Endothelial cell (in vitro differentiated cells): ENCODE results near the gene LMF1. TPM values are rescaled to one million over a fixed set of nuclear protein-coding genes. Genes with fewer than 3 reads are reported as not detected.

ENCODE experiments used
- DNase-seq: peaks from one replicate; pipeline ENCODE4 v3.0.0; 2021; ENCODE audit warnings: low spot score
- H3K27ac Mint-ChIP-seq: one replicate; pipeline ENCODE4 v1.8.0; 2021; ENCODE audit warnings: mixed read lengths, inconsistent platforms; ENCODE audit not compliant: unreplicated experiment
- H3K27me3 Mint-ChIP-seq: one replicate; pipeline ENCODE4 v1.8.0; 2021; ENCODE audit warnings: mild to moderate bottlenecking, moderate library complexity, mixed read lengths, inconsistent platforms; ENCODE audit not compliant: unreplicated experiment
- H3K36me3 Mint-ChIP-seq: one replicate; pipeline ENCODE4 v1.8.0; 2021; ENCODE audit warnings: mild to moderate bottlenecking, low read depth, mixed read lengths, inconsistent platforms; ENCODE audit not compliant: unreplicated experiment
- H3K4me1 Mint-ChIP-seq: one replicate; pipeline ENCODE4 v1.8.0; 2021; ENCODE audit warnings: mild to moderate bottlenecking, mixed read lengths, inconsistent platforms; ENCODE audit not compliant: unreplicated experiment
- H3K4me3 Mint-ChIP-seq: one replicate; pipeline ENCODE4 v1.8.0; 2021; ENCODE audit warnings: mild to moderate bottlenecking, mixed read lengths, inconsistent platforms; ENCODE audit not compliant: unreplicated experiment
- H3K9me3 Mint-ChIP-seq: one replicate; pipeline ENCODE4 v1.8.0; 2021; ENCODE audit warnings: mixed read lengths, inconsistent platforms; ENCODE audit not compliant: unreplicated experiment
- CTCF ChIP-seq: fragments of 200-600 bp; sonication (generic); IDR thresholded peaks from one replicate; pipeline ENCODE4 v1.5.0; 2021; ENCODE audit warnings: antibody characterized with exemption; ENCODE audit not compliant: unreplicated experiment
- total RNA-seq: library from RNA; stranded (reverse); fragmentation: NEBNext Ultra II Directional; extraction: Animal tissue kit (Norgen Biotek cat#: 25700); gene quantifications from one replicate; pipeline ENCODE4 v1.2.1, GENCODE V29; 2021; ENCODE audit not compliant: unreplicated experiment

LMF1 gene
- total RNA-seq, 1 donor from 2014 or later = 21.7 TPM

- H3K9me3 Mint-ChIP-seq = no peaks in the 10 kb centered on the region
- no peak for DNase-seq
- H3K36me3 Mint-ChIP-seq = no peaks in the 10 kb centered on the region
- H3K4me1 Mint-ChIP-seq = no peaks in the 10 kb centered on the region
- TF ChIP-seq CTCF = no peak
- H3K27me3 Mint-ChIP-seq = peaks cover 1% of the 10 kb centered on the region
- no peak overlapping the region for H3K4me3 Mint-ChIP-seq
- no peak overlapping the region for H3K27ac Mint-ChIP-seq
Observed at GRCh38 chr16:1002399-1003166, 31.8 kb upstream of the LMF1 start.

- no peak overlapping the region for H3K27ac Mint-ChIP-seq
- H3K9me3 Mint-ChIP-seq = no peaks in the 10 kb centered on the region
- no peak for DNase-seq
- peaks cover 2% of the 10 kb centered on the region for H3K36me3 Mint-ChIP-seq
- no peak overlapping the region for H3K4me3 Mint-ChIP-seq
- peaks cover 3% of the 10 kb centered on the region for H3K27me3 Mint-ChIP-seq
- H3K4me1 Mint-ChIP-seq = no peaks in the 10 kb centered on the region
- TF ChIP-seq CTCF = no peak
Observed at GRCh38 chr16:1001096-1001495, 30.3 kb upstream of the LMF1 start.

- H3K4me1 Mint-ChIP-seq = no peaks in the 10 kb centered on the region
- no peaks in the 10 kb centered on the region for H3K9me3 Mint-ChIP-seq
- peaks cover 3% of the 10 kb centered on the region for H3K27me3 Mint-ChIP-seq
- peaks cover 6% of the 10 kb centered on the region for H3K36me3 Mint-ChIP-seq
- H3K4me3 Mint-ChIP-seq = no peak overlapping the region
- H3K27ac Mint-ChIP-seq = no peak overlapping the region
- no peak for TF ChIP-seq CTCF
- no peak for DNase-seq
Observed at GRCh38 chr16:1000608-1001007, 29.8 kb upstream of the LMF1 start.

GRCh38 chr16:999677-1000076 lies 28.9 kb upstream of the LMF1 start:
- Mint-ChIP-seq H3K27ac (no peak overlapping the region), H3K27me3 (peaks cover 3% of the 10 kb centered on the region), H3K9me3 (peaks cover 8% of the 10 kb centered on the region), H3K4me1 (peaks cover 3% of the 10 kb centered on the region), H3K4me3 (no peak overlapping the region), H3K36me3 (peaks cover 13% of the 10 kb centered on the region)
- TF ChIP-seq CTCF = no peak
- no peak for DNase-seq

- Mint-ChIP-seq H3K4me1 (peaks cover 3% of the 10 kb centered on the region), H3K27me3 (peaks cover 3% of the 10 kb centered on the region), H3K9me3 (peaks cover 8% of the 10 kb centered on the region), H3K27ac (no peak overlapping the region), H3K4me3 (no peak overlapping the region), H3K36me3 (peaks cover 13% of the 10 kb centered on the region)
- no peak for TF ChIP-seq CTCF
- DNase-seq = no peak
Observed at GRCh38 chr16:998615-999014, 27.8 kb upstream of the LMF1 start.
